GM19351 (cell line): ENCODE data around the gene KCNQ1.

Experiments used
- ATAC-seq: cut with Tn5 transposase; IDR thresholded peaks from one replicate; pipeline ENCODE4 v1.9.1; 2021; ENCODE audit warnings: mild to moderate bottlenecking, moderate library complexity; ENCODE audit not compliant: unreplicated experiment

KCNQ1 gene

DNA sequence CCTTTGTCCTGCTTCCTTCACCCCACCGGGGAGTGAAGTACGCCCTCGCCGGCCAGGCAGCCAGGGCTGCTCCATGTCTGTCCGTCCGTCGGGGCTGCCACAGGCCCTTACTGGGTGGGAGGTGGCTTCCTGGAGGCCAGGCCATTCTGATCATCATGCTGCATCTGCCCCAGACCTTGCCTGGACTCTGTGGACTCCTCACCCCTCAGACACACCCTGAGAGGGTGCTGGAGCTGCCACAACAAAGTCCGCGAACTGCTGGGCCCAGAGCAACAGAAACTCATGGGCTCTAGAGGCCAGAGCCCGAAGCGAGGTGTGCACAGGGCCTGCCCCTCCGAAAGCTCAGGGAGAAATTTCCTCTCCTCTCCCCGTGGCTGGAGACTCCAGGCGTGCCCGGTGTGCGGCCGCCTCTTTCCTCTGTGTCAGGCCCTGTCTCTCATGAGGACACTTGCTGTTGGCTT, 130.8 kb downstream of the KCNQ1 start:
- no peak for ATAC-seq

DNA sequence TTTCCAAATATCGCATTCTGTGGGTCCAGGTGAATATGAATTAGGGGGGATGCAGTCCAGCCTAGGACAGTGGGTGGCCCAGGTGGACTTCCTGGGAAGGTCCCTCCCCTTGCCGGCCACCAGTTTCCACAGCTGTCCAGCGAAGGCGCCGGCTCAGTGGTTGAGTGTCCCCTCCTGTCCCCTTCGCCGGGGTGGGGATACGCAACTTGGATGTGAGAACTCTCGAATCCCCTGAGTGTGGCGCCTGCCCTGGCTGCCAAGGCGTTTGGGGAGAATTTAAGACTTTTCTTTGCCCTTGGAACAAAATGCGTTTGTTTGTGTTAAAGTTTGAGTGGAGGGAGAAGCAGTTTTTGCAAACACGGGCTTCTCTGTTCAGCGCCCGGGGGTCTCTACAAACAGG, 131.3 kb downstream of the KCNQ1 start:
- ATAC-seq: no peak

DNA sequence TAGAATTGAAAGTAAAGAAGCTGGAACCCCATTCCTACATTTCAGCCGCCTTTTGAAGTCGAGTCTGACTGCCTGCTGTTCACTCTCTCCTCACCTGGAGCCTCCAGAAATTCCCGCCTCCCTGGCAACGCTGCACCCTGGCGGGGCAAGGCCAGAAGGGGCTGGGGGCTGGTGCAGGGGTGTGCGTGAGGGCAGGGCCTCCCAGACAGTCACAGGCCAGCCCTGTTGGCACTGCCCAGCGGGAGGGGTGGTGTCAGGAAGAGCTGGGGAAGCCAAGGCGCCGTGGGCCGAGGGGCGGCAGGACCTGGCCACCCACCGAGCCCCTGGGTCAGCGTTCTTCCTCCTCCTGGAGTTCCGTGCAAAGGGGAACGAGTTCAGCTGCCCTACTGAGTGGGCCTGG, 131.7 kb downstream of the KCNQ1 start:
- no peak for ATAC-seq

DNA sequence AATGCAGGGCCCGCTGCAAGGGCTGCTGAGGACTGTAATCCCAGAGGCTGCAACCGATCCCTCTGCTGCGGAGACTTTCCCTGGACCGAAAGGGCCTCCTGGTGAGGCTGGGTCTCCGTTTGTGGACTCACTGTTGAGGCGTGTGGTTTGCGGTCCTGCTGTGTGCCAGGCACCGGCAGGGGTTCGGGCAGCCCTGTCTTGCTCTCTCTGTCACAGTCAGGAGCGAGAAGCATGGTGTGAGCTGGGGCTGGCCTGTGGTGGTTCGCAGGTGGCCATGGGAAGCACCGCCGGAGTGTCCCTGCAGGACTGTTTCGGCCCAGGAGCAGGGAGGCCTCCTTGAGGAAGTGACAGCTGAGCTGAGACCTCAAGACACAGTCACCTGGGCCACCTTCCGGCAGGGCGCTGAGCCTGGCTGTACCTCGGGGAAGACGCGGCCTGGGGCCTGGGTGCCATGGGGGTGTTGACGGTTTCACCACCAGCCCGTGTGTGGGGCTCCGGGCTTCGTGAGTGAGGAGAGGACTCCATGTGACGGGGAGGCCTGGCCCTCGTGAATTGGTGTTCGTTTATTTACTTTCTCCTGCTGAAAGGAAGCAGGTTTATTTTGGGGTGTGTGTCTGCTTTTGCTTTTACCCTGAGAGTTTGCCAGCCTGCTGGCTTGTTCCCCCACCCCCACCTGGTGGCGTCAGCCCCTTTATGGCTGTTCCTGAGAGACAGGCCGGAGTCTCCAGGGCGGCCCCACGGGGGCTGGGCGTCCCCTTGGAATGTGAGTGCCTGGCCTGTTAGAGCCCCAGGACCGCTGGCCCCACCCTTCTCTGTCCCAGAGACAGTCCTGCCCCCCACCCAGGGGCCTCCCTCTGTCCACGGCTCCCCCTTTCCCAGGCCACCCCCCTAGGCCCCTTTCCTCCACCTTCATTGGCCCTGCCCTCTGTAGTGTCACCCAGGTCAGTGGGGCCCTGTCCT, 132.5 kb downstream of the KCNQ1 start:
- no peak for ATAC-seq

DNA sequence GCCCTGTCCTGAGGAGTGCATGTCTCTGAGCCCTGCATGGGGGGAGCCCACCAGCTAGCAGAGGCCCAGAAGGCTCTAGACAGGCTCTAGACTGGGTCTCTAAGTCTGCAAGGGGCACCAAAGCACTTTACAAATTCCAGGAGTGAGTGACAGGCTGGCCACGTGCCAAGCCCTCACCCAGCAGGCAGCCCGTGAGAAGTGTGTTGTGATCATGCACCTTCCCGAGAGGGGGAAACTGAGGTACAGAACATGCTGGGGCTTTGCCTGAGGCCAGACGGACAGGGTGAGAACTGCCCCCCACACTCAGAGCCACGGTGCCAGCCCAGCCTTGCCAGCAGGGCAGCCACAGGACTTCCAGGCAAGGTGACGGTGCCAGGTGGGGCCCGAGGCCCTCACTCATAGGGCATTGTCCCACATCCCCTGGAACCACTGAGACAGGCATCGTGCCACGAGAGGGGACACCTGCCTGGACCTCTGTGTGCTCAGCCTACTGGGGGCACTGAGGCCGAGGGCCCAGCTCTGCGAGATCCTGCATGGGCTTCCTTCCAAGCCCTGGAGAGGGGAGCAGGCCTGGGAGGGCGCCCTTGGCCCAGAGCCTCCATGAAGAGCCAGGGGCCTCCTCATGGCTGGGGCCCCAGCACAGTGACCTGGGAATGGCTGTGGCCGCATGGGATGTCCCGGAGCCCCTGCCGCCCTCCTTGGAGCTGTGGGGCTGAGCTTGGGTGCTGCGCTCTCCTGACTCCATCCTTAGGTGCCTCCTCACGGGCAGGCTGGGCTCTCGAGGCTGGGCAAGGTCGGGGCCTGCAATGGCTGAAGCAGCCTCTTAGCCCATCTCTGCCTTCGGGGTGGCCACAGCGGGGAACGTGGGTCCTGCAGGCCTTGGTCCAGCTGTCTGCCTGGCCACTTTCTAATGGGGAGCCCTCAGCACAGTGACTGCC, 133.5 kb downstream of the KCNQ1 start:
- ATAC-seq: no peak

DNA sequence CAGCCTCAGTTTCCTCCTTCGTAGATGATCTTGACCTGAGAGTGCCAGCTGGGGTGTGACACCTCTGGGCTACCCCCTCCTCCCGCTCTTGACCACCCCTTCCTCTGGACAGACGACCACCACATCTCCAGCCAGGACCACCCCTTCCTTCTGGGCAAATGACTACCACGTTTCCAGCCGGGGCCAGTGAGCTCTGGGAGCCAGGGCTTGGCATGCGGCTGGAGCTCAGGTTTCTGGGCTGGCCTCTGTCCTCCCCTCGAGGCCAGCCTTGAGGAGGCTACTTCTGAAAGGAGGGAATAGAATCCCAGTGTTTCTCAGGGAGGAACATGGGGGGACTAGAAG, 134.1 kb downstream of the KCNQ1 start:
- ATAC-seq: no peak

DNA sequence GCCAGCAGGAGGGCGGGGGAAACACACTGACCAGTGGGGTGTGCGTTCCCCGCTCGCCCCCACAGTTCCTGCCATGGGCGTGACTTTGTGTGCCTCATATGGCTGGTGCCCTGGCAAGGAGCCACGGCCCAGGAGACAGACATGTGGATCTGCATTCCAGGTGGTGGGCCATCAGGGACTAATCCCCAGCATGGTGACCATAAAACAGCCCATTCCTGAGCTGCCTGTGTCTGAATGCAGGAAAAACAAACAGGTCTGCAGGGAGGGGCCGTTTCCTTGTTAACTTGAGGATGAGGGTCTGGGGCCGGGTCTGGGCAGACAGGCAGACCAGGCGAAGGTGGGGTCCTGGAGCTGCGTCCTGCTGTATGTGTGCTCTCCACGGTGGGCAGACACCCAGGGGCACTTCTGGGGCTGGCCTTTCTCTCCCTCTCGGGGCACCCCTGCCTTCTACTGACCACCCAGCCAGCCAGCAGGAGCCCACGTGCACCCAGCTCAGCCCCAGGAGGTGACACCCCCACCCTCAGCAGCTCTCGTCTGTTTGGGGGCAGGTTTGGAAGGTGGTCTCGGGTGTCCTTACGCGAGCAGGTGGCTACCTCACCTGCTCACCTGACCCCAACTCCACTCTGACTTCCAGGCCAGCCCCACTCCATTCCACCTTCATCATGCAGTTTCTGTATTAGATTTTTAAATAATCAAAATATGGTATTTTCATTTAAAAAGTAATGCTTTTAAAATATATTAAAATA, 134.7 kb downstream of the KCNQ1 start:
- ATAC-seq: no peak

DNA sequence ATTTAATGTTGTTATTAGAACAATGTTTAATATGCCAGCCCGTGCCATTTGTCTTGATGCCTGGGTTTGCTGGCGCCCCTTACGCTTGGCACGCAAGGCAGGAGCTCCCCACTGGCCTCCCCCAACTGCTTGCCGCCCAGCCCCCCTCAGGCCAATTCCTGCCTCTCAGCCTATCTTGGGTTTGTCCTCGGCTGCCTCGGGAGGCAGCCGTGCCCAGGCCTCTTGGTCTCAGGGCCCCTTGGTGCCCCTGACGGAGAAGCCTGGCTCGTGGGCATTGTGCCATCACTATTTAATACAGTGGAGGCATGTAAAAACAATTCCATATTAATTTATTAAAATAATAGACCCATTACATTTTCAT, 135.2 kb downstream of the KCNQ1 start:
- no peak for ATAC-seq

DNA sequence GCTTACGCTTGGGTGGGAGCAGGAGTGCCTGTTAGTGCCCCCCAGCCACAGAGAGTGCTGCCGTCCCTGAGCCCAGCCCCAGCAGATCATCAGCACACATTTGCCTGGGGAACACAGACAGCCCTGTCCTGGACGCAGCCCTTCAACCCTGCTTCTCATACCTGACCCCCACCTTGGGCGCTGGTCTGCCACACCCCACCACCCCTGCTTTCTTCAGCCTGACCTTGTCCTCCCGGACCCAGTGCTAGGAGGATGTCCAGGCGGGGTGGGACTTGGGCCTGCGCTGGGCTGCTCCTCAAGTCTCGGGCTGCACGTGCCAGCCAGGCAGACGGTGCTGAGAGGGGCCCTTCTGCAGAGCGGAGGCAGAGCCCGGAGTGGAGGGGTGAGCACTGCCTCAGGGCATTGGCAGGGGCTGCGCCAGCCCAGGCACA, 135.8 kb downstream of the KCNQ1 start:
- no peak for ATAC-seq

DNA sequence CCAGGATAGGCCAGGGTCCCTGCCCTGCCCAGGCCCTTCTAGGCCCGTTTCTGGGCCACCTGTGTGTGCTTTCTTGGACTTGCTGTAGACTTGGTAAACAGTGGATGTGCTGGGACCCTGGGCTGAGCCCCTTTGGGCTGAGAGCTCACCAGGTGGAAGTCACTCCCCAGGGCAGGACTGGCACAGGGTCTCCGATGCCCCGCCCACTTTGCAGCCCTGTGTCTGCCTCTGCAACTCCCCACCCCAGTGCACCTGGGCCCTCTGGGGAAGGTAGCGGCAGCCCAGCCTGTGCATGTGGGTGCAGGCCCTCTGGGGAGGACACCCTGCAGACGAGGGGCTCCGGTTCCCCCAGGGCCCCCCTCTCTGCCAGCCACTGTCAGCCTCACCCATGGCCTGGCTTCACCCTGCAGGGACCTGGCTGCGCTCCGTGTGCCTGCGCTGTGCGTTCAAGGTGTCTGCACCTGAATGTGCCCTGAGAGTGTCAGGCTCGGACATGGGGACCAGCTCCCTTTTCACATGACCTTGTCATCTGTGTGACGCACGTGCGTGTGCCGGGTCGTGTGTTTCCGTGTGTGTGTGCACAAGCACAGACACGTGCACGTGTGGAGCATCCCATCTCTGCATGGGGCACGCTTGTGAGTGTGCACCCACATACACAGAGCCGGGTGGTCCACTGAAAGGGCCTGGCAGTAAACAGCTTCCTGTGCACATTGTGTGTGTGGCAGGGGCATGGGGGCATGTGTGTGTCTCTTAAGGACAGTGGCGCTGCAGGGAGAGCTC, 136.5 kb downstream of the KCNQ1 start:
- no peak for ATAC-seq

DNA sequence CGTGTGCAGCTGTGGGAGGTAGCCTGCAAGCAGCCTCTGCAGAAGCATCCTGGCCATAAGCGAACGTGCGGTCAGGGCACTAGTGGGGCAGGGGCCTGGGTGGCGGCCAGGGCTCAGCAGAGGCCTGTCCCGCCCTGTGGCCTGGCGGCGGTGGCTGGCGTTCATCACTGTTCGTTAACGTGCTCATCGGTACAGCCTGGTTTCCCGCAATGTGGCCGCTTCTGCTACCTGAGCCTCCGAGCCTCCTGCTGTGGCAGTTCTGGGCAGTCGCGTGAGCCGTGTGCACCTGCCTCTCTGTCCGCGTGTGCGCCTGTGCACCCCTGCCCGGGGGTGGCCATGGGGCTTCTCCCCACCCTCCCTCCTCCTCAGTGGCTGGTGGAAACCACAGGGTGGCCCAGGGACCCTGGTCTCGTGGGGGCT, 137.1 kb downstream of the KCNQ1 start:
- ATAC-seq: no peak

DNA sequence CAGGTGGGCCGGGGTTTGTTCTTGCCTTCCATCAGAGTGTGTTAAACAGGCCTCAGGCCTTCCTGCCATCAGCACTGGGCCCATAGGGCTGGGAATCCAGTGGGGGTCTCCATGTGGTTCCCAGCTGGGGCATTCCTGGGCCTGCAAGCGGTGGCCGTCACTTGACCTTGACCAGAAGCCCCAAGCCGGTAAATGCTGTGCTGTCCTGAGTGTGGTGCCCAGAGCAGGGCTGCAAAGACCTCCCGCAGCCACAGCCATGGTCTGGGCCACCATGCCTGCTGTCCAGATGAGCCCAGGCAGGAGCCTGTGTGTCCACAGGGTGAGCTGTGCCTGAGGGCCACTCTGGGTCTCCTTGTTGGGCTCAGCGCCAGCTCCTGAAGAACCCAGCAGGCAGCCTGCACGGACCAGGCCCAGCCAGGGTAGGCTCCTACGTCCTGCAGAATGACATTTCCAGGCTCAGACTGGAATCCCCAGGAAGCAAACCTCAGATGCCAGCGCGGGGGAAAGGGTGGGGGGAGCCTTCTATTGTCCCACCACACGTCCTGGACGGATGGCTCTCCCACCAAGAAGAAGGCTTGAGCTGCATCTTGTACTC, 137.6 kb downstream of the KCNQ1 start:
- ATAC-seq: no peak

DNA sequence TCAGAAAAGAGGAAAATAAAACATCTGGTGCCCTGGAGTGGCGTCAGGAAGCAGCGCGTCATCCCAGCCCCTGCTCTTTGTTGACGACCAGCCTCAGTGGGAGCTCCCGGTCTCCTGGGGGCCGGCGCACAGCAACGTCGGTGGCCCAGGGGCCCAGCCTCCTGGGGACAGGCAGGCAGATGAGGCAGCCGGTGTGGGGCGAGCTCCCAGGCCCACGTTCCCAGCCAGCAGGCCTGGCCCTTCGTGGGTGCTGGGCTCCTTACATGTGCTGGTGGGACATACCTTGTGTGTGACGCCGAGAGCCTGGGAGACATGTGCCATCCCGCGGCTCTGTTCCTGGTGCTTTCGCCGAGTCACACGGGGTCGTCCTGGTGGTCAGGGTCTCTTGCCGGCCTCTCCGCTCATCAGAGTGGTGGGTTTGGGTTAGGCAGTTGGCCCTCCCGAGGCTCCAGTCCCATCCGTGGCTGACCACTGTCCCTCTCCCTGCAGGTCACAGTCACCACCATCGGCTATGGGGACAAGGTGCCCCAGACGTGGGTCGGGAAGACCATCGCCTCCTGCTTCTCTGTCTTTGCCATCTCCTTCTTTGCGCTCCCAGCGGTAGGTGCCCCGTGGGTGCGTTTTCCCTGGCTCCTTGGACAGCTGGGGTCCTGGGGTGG, 138.3 kb downstream of the KCNQ1 start:
- no peak for ATAC-seq

DNA sequence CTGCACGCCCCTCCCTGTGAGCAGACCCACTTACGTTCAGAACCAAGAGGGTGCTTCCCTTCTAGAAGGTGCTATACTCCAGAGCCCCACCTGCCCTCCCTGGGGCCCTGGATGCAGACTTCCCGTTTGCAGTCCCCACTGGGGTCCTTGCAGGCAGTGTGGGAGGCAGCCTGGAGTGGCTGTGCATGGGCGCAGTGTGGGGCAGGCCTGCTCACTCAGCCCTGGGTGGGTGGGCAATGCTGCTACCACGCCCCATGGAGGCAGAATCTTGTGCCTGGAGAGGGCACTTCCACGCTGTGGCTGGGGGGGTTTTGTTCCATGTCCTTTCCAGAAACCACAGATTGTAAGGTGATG, 138.8 kb downstream of the KCNQ1 start:
- ATAC-seq: no peak

DNA sequence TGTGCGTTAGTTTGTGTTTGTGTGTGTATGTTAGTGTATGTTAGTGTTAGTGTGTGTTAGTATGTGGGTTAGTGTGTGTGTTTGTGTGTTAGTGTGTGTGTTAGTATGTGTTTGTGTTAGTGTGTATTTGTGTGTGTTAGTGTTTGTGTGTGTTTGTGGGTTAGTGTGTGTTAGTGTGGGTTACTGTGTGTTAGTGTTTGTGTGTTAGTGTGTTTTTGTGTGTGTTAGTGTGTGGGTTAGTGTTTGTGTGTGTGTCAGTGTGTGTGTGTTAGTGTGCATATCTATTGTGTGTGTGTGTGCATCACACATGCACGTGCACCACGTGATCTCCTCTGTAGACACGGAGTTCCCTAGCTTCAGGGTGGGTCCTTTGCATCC, 139.6 kb downstream of the KCNQ1 start:
- ATAC-seq: no peak

DNA sequence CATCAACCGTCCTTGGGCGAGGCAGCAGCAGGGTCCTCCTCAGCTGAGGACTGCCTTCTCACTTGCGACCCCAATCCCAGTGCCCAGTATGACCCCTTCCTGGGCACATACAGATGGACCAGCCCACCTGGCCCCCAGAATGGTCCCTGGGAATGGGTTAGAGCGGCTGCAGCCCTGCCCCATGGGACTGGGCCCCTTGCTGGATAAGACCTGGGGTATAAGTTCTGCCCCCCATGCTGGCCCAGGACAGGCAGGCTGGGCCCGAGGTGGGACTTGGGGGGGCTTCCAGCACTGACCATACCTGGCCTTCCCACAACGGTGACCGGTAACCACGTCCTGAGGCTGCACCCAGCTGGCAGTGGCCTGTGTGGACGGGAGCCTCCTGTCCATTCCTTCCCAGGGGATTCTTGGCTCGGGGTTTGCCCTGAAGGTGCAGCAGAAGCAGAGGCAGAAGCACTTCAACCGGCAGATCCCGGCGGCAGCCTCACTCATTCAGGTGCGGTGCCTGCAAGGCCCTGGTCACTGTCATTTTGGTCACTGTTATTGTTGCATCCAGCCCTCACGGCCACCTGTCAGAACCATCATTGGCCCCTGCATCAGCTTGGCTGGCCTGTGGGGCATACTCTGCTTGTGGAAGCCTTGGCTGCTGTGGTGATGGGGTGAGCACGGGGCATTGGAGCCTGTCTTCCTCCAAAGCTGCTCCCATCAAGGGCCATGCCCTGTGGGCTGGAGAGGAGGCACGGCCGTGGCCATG, 140.2 kb downstream of the KCNQ1 start:
- no peak for ATAC-seq

DNA sequence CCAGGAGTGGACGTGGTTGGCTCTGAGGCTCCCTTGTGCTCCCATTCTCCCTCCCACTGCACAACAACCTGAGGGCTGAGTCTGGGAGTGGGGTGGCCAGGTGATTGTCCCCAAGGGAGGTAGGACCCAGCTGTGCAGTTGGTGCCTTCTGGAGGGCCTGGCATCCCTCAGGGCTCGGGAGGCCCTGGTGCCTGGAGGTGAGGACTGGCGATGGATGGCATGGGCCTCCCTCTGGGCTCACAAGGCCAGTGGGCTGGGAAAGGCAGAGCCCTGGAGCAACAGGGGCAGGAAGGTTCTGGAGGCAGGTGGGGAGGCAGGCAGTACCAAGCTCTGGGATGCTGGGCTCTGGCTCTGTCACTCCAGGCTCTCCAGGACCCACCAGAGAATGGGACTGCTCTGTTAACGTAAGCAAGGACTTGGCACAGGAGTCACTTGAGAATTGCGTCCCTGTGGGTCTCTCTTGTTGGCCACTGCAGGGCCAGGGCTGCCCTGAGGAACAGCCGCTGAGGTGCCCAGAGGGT, 140.8 kb downstream of the KCNQ1 start:
- ATAC-seq: no peak

DNA sequence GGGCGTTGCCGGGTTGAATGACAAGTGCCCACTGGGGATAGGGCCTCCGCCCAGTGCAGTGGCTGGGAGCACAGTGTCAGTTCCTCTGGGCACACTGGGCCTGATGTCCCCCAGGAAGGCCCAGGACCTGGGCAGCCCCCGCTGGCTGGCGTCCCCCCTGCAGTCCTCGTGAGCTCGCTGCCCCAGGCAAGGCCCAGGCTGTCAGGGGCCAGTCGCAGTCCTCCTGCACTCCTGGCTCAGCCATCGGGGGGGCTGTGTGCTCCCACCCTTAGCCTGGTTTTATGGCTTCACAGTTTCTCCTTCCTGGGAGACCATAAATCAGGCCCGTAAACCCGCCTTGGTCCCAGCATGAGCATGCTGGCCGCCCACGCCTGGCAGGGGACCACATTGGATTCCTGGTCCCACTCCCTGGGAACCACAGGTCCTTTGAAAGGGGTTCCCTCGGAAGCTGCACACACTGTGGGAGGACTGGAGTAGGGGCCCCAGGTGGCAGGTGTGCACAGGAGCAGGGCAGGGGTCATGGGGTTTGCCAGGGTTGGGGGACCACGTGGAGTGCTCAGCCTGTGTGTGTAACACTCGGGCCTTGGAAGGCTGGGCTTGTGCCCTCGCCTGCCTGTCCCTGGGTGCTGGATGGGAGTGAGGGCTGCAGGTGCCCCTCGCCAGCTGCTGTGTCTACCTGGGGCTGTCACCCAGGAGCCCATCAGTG, 141.4 kb downstream of the KCNQ1 start:
- ATAC-seq: no peak
